HG03565 (cell line): Measurements from ENCODE around the gene HOXD9.

Experiments
- ATAC-seq: cut with Tn5 transposase; IDR thresholded peaks from one replicate; pipeline ENCODE4 v1.9.1; 2021; ENCODE audit warnings: mild to moderate bottlenecking, moderate library complexity; ENCODE audit not compliant: unreplicated experiment

The HOXD9 gene

GRCh38 chr2:176098366-176099158 is 24.0 kb upstream of the HOXD9 start:
- no peak for ATAC-seq

GRCh38 chr2:176099159-176099727 is 23.3 kb upstream of the HOXD9 start:
- no peak for ATAC-seq

- no peak for ATAC-seq
Observed at GRCh38 chr2:176099728-176100546, 22.6 kb upstream of the HOXD9 start, which contains the start of gene HOXD12. HOXD12 (plus strand) TSS chr2:176099795; CDS start chr2:176099802, 7 bp downstream.

DNA sequence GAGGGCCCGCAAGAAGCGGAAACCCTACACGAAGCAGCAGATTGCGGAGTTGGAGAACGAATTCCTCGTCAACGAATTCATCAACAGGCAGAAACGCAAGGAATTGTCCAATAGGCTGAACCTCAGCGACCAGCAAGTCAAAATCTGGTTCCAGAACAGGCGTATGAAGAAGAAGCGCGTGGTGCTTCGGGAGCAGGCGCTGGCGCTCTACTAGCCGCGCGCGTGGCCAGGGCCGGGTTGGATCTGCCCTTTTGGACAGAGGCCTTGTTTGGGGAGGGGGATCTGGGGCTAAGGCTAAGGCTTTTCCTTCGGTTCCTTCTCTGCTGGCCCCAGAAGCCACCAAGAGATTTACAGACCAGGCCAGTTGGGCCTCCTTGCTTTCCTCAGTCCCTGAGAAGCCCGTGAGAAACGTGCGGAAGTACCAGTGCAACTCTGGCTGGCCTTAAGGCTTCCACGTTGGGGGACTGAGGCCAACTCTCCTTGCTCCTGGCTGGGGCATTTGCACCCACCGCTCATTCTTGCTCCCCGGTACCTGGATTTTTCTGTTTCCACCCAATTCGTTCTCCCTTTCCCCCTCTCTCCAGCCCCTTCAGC is 21.9 kb upstream of the HOXD9 start:
- no peak for ATAC-seq

- ATAC-seq: no peak
Observed at GRCh38 chr2:176101216-176101830, 21.2 kb upstream of the HOXD9 start.

- no peak for ATAC-seq
Observed at GRCh38 chr2:176101842-176102241, 20.7 kb upstream of the HOXD9 start.

DNA sequence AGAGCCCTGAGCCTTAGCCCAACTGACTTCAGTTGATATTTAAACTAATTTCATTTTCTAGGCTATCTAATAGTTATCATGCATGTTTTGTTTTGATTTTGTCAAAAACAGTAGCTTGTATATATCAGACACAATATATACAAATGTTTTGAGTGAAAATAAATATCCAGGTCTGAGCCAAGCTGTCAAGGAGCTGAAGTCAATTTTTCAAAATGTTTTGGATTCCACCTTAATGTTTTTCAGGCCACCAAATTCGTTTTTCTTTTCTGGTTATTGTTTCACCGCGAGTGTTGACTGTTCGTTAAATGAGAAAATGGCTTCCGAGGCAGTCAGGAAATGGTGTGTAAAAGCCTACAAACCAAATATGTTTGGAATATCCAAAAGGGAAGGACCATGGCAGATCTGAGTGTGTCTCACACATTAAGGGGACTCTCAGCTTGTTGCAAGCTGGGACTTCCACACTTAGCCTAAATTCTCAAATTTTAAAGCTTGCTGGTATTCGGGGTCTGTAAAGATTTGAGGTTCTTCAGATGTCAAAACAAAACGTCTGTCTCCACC is 20.1 kb upstream of the HOXD9 start:
- no peak for ATAC-seq

- ATAC-seq: no peak
Observed at GRCh38 chr2:176103194-176103593, 19.3 kb upstream of the HOXD9 start.

- ATAC-seq: no peak
Observed at GRCh38 chr2:176103742-176104315, 18.7 kb upstream of the HOXD9 start.

- ATAC-seq: no peak
Observed at GRCh38 chr2:176104316-176105077, 18.0 kb upstream of the HOXD9 start.

- ATAC-seq: no peak
Observed at GRCh38 chr2:176105078-176105729, 17.3 kb upstream of the HOXD9 start.

- no peak for ATAC-seq
Observed at GRCh38 chr2:176105730-176106580, 16.6 kb upstream of the HOXD9 start.

DNA sequence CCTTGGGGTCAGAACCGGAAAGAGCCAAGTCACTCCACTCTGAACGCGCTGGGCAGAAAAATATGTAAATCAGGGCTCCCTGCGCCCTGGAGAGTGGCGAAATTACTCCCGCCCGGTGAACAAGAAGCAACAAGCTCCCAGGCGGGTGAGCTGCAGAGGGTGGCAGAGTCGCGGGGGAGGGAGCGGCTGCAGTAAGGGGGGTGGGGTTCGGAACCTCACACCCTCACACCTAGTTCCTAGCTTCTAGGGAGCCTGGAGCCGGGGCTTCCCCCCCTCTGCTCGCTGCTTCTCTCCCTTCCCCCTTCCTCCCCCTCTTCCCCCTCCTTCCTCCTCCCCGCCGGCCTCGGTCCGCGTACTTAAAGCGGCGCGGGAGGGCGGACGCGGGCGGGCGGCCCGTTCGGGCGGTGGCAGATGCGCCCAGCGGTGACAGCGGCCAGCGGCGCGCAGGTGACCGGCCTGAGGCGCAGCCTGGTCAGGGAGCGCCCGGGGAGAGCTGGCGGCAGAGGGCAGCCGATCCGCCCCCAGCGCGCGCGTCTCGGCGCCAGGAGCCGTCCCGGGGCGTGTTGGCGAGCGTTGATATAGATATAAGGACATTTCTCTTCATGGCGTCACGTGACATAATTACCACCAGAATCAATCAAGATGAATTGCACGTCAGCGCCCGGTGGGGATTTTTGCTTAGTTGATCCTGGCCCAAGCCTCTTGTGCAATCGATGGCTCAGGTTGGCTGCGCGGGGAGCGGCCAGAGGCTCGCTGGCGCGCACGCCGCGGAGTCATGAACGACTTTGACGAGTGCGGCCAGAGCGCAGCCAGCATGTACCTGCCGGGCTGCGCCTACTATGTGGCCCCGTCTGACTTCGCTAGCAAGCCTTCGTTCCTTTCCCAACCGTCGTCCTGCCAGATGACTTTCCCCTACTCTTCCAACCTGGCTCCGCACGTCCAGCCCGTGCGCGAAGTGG is 15.7 kb upstream of the HOXD9 start, which contains the start of gene HOXD11:
Gene HOXD11, plus strand, starts transcription at position 700 of the 959 bp plus-strand sequence. Its CDS starts 76 bp downstream, at position 776.
- ATAC-seq: no peak

- no peak for ATAC-seq
Observed at GRCh38 chr2:176107731-176108181, 14.8 kb upstream of the HOXD9 start.

- no peak for ATAC-seq
Observed at GRCh38 chr2:176109192-176109901, 13.2 kb upstream of the HOXD9 start.

GRCh38 chr2:176109946-176110345 is 12.6 kb upstream of the HOXD9 start:
- ATAC-seq: no peak
